HG03196 (cell line): Measurements from ENCODE around the gene GPC1.

ENCODE experiments used
- ATAC-seq: cut with Tn5 transposase; IDR thresholded peaks from one replicate; pipeline ENCODE4 v1.9.1; 2021; ENCODE audit not compliant: unreplicated experiment

The GPC1 gene

DNA sequence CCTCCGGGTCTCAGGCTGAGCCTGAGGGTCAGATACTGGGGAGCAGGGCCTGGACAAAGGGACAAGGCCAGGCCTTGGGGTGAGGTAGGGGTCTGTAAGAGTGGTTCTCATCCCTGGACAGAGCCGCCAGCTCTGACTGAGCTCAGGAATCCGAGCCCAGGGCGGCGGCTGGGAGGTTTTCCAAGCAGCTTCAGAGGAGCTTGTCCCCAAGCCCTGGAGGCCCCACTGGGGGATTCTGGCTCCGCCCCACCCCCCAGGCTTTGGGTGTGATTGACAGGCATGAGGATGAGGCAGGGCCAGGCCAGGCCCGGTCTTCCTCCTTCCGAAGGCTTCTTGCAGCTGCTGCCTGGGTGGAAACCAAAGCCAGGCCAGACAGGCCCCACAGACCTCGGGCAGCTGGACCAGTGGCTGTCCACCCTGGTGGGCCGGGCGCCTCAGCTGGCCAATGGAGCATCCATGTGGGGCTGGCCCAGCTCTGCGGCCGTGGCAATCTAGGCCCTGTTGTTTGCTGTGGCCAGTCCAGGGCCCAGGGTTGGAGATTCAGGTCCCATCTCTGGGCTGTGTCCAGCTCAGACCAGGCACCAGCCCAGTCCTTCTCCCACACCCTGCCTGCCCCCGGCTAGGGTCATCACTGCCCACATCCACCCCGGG is 23.1 kb upstream of the GPC1 start:
- no peak for ATAC-seq

DNA sequence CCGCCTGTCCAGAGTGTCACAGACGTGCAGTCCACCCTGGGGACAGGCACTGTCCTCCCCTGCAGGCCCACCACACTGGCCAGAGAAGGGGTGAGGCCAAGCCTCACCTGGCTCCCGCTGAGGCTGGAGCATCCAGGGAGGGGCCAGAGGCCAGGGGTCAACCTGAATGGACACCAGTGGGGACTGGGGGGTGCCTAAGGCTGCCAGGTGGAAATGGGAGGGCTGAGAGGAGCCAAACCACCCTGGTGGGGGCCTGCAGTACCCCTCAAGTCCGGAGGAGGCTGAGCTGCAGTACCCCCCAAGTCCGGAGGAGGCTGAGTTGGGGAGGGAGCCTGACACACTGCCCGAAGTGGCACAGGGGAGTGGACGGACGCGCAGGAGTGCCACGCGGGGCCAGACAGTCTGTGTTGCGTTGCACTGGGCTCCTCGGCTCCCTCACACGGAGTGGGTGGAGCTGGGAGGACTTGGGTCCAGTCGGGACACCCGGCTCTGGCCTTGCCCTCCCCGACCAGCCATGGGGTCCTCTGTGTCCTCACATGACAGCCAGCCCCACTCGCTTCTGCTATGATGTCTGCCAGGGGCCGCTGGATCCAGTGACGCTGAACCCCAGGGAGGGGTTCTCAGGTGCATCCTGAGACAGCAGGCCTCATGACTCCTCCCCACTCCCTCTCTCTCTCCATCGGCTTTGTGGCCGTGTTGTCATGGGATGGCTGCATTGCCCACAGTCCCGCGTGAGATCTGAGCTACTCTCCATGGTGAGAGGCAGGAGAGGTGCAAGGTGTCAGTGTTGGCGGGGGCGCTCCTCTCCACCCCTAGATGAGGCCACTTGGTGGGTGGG is 22.3 kb upstream of the GPC1 start:
- no peak for ATAC-seq

DNA sequence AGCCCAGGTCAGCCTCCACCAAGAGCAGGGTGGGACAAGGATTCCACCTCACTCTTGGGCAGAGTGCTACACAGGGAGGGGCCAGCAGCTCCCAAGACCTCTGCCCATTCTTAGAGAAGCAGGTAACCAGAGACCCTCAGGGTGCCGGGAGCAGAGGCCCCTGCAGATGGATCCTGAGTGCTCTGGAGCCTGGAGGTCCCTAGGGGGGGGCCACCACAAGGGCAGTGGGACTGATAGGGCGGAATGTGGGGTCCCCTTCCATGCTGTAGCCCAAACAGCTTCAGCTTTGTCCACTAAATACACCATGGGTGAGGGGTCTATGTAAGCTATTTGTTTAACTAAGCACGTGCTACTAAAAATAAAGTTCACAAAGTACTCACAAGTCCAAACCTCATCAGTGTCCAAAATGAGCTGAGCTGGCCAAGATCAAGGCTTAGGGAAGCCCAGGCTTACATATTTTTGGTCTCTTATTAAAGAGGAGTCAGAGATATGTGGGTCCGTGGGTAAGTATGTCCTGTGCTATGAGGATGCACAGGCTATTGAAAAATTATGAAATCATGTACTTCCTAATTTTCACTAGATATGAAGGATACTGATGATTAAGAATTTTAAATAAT is 21.5 kb upstream of the GPC1 start:
- ATAC-seq, result no peak

DNA sequence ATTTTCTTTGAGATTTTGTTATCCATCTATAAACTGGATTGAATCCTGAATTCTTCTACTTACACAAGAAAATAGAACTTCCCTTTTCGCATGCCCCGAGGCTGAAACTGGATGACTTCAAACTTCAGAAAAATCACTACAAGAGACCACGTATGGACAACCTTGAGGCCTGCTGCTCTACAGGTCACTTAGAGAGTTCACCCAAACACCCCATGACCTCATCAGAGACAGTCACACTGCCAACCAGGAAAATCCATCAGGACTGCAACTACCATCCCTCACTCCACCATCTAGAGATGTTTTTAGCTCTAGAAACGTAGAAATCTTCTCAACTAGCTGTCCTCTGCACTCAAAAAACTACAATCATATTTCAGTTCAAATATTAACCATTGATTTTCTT is 18.6 kb upstream of the GPC1 start:
- no peak for ATAC-seq

DNA sequence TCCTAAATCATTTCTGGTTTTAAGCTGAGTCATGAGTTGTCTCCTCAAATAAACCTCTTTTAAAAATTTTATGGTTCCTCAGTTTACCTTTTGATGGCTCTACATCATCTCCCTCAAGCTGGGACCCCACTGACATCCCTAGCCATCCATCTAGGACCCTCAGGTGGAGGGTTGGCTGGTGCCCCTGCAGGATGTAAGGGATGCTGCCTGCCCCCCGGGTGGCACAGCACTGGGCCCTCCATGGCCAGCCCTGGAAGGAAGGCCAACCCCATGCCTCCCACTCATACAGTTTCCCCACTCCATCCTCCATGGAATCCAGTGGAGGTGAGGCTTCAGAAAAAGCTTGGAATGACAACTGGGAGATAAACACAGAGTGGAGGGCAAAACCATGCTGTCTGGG is 17.2 kb upstream of the GPC1 start:
- no peak for ATAC-seq

DNA sequence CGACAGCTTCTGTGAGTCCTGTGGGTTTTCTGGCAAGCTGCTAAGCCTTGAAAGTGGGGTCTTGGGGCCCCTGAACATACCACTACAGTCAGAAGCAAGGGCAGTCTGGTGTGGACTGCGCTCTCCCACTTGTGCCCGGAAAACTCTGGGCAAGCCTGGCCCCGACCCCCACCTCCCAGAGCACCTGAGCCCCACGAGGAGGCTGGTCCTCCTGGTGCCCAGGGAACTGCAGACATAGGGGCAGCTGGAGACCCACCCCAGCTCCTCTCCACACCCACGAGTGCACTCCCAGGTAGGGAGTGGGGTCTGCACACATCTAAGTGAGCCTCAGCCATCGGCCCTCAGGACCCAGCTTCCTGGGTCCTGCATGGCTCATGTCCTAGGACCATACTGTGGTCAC is 16.2 kb upstream of the GPC1 start:
- no peak for ATAC-seq

DNA sequence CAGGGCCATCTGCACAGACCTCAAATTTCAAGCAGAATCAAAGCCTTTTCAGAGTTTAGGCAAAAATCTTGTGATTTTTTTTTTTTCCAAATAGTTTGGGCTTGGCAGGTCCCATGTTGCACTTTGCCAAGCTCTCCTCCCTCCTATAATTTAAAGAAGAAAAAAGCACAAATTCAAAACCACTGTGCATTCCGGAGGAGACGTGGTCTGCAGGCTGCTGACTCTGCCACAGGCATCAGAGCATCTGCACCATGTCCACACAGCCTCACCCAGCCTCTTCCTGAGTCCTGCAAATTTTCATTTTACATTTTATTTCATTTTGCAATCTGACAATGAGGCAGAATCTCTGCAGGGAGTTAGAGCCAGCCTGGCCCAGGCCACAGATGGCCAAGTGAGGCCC is 15.7 kb upstream of the GPC1 start:
- no peak for ATAC-seq

DNA sequence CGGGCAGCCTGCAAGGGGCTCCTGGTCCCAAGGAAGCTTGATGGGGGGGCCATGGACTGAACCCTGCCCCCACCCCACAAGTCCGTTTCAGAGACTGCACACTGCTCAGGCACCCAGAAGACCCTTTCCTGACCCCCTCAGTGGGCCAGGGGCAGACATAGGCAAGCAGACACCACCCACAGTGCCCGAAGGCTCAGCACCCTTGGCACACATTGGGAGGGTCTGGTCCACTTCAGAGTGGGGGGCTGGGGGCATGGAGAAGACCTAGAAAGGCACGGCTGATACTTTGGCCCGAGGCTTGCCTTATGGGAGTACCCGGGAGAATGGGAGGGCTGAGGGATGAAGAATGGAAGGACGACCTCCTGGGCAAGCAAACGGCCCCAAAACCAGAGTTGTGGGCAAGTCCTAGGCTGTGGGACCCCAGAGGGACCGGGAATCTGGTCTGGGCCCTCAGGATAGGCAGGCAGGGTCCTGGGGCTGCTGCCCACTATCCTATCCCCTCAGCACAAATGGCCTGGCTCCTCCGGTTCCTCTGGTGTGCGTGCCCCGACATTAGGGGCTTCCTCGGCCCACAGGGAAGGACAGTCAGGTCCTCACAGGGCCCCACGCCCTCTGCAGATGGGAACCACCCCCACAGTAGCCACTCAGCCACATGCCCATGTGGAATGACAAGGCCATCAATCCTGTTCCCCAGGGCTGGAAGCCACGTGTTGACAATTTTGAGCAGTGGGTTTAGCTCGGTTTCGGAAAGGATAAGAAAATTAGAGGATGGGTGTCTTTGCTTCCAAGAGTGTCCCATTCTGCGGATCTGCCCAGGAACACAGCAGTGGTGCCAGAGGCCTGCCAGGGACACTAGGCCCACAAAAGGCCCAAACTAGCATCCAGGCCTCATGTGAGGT is 15.0 kb upstream of the GPC1 start:
- ATAC-seq, result no peak

DNA sequence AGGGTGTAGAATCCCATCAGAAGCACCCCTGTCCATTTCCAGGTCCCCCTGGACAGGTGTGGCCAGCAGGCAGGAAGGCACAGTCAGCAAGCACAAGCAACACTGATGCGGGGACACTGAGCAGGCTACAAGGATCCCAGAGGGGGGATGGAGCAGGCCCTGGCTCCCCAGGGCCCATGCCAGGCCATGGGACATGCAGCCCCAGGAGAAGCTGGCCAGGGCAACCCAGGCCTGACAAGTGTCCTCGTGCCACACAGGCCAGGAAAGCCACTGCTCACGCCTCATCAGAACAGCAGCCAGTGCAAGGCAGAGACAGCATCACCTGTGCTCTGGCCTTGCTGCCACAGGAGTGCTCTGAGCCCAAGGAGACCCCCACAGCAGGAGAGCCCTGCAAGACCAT is 14.1 kb upstream of the GPC1 start:
- no peak for ATAC-seq

DNA sequence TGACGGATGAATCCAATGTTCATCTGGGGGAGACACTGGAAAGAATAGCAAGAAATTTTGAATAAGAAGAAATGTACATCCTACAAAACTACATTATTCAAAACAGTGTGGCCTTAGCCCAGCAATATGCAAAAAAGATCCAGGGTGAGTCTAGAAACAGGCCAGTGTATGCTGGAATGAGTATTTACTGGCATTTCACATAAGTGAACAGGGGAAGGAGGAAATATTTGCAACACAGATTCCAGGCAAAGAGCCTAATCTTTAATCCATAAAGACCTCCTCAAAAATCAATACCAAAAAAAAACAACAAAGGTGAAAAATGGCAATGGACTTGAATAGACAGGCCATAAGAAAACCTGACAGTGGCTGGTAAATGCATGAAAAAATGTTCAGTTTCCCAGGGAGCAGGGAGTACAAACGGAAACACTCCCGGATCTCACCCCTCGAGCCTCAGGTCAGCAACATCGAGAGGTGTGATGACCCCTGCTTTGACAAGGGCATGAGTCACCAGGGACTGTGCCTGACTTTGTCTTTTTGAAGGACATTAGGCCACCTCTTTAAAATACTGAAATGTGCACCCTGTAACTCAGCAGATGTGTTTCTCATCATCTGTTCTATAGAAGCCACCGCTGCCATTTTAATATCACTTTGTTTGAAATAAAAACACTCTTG is 12.7 kb upstream of the GPC1 start:
- ATAC-seq, result no peak

DNA sequence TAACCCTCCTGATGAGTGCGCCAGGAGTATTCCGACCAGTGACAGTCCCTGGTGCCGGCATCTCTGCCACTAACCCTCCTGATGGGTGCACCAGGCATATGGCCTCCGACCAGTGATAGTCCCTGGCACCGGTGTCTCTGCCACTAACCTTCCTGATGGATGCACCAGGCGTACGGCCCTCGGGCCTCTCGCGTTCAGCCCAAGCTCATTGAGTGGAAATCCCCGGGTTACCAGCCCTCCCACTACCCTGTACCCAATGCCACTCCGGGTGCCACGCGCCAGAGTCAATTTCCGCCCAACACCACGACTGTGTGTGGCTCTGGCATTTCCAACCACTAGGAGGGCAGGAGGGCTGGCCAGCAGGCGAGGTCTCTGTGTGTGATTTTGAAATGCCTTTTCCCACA is 11.7 kb upstream of the GPC1 start:
- no peak for ATAC-seq

DNA sequence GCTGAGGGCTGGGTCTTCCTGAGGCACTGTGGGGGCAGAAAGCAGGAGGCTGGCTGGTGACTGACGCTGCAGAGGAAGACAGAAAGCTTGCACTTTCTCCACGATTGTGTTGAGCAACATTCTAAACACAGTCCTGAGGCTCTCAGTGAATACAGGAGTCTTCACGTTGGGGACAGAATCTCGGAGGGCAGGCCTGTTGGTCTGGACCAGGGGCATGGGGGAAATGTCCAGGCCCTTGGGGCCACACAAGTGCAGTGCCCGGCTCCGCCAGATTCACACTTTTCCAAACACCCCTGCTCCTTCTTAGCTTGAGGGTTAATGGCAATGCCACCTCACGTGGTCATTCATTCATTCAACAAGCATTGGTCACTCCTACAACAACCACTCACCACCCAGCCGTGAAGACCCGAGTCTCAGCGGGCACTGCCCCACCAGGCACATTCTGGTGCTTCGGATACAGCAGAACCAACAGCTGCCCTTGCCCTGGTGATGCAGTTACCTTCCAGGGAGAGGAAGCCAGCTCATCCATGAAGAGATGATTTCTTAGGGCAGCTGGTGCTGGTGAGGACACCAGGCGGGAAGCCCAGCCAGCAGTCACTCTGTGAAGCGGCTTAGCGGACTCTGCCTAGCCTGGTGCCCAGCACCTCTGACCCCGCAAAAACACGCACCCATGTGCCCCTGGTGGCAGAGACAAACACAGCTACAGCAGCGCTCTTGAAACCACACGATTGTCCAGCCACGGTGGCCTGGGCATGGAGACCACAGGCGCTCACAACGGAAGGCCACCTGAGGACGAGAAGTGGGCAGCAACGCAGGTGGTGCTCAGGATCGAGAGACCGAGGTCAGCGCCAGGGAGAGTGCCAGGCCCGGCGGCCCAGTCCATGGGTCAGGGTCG is 10.9 kb upstream of the GPC1 start:
- ATAC-seq, result no peak

DNA sequence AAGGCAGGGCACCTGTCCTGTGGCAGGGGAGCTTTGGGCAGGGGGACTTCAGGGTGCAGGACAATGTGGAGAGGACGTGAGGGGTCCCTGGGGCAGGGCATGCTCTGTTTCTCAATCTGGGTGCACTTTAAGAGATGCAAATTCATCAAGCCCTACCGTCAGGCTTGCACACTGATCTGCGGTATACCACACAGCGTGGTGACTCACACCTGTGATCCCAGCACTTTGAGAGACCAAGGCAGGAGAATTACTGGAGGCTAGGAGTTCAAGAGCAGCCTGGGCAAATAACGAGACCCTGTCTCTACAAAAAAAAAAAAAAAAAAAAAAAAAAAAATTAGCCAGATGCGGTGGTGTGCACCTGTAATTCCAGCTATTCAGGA is 10.2 kb upstream of the GPC1 start:
- no peak for ATAC-seq

DNA sequence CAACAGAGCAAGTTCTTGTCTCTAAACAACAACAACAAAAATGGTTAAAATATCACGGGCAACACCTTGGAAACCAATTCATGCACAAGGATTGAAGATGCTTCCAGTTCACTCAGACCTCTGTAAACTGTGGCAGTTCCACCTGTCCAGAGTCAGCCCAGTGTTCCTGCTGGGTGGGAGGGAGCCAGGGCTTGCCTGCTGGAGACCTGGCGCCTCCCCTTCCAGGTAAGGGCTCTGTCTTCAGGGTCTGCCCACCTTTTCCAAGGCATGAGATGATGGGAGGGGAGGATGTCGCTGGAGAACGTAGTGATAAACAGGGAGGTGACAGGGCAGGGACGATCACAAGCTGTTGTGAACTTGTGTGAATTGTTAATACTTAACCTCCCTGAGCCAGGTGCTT is 9.8 kb upstream of the GPC1 start:
- no peak for ATAC-seq

DNA sequence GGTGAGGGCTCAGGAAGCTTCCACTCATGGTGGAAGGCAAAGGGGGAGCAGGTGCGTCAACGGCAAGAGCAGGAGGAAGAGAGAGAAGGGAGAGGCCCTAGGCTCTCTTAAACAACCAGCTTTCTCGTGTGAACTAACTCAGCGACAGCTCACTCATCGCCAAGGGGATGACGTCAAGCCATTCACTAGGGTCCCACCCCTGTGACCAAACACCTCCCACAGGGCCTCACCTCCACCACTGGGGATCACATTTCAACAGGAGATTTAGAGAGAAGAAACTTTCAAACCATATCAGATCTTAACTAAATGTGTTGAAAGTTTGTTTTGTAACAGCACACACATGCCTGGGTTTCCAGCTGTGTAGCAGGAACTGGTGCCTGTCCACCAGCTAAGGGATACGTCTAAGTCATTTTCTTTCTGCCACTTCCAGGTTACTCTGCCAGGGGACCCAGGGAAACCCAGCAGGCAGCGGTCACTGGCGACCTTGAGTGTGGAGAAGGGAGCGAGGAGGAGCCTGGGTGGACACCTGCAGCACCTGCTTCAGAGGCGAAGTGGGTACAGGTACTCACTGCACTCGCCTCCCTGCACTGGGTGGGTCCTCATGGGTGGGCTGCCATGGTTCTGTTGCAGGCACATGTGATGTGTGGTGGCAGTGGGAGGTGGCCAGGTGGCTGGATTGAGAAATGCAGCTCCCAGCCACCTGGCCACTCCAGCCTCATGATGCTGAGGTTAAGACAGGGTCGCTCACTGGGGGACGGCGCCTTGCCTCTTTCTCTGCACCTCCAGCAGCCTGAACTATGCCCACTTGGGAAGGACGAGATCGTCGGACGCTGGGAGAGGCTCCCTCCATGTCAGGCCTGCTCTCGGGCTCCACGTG is 8.4 kb upstream of the GPC1 start:
- no peak for ATAC-seq

DNA sequence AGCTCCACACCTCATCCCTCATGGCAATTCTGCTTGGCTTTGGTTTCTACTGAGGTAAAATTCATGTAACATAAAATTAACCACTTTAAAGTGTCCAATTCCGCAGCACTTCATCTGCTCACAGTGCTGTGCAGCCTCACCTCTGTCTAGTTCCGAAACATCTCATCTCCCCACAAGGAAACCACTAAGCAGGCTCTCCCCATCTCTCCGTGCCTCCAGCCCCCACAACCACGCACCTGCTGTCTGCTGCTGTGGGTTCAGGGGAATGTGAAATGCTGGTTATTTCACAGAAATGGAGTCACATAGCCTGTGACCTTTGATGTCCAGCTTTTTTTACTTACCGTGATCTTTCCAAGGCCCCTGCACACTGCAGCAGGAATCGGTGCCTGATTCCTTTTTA is 7.7 kb upstream of the GPC1 start:
- no peak for ATAC-seq

DNA sequence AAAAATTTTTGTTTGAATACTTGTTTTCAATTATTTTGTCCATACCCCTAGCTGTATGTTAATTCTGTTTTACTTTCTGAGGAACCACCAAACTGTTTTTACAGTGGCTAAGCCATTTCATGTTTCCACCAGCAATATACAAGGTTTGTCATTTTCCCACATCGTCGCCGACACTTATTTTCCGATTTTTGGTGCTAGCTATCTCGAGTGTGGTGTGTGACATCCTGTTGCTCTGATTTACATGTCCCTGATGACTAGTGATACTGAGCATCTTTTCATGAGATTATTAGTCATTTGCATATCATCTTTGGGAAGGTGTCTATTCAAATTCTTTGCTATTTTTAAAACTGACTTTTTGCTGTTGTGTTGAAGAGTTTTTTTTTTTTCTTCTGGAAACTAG is 7.2 kb upstream of the GPC1 start:
- ATAC-seq, result no peak

DNA sequence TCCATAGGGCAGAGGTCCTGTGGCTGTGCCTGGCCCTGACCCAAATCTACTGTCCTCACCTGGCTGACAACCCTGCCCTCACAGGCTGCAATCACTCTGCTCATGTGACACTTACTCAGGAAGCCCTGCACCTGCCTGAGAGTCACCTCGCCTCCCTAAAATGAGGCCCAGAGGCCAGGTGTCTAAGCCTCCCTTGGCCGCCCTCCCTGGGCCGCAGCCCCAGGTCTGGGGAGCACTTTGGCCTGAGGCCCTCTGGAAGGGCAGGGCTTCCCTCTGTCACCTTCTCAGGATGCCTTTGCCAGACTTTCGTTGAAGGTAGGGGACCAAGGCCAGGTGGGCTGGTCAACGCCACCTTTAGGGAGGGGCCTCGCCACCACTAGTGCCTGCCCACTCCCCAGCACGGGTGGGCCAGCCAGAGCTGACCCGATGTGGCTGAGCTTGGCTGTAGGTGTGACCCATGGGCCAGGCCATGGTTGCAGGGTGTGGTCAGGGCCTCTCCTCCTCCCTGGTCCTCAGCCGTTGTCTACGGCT is 6.1 kb upstream of the GPC1 start:
- ATAC-seq, result no peak
